ENCODE measurements around the gene SLC6A6. TPM values are rescaled to one million over a fixed set of nuclear protein-coding genes. Genes with fewer than 3 reads are reported as not detected.
A peak's percentile ranks its signal among the peaks of the same experiment; 100 is the strongest.

Gene SLC6A6
- total and polyA plus RNA-seq, 8 donors, result 3.0 to 36.7 (median 19.7) TPM

DNA sequence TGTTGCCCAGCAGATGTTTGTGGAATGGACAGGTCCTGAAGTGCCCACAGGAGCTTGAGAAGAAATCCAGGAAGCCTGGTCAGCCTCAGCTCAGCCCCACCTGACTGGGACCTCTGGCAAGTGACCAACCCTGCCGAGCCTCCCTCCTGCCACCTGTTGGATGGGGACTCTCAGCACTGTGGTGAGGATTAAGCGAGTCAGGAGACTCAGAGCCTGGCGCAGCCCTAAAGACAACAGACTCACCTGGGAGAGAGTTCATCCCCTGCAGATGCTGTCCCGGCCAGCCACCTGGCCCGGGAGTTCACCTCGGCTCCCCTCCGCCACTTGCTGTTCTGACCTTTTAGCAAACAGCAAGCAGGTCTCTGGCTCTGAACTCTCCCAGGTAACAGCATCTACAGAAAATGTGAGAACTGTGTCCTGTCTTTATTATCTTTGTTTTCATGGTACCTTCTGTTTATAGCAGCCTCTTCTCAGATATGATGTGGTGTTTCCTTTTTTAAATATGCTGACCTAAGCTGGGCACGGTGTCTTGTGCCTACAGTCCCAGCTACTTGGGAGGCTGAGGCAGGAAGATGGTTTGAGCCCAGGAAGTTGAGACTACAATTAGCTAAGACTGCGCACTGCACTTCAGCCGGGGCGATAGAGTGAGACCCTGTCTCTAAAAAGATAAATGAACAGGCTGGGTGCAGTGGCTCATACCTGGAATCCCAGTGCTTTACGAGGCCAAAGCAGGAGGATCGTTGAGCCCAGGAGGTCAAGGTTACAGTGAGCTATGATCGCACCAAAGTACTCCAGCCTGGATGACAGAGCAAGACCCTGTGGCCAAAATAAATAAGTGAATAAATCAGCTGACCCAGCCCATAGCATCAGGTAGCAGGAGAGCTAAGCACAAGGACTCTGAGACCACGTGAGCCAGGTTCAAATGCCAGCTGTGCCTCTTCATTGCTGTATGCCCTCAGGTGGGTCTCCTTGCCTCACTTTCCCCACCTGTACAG, 32.4 kb upstream of the SLC6A6 start:
- Histone ChIP-seq H3K4me3 (no peak overlapping the region), H3K27ac (peak overlapping the region in 4 of 5 donors; percentile 12 to 42 (median 14)), H3K27me3 (no peaks in the 10 kb centered on the region), H3K4me1 (peaks cover under 1 to 56% (median 39%) of the 10 kb centered on the region in 4 donors), H3K36me3 (no peaks in the 10 kb centered on the region), H3K9me3 (no peaks in the 10 kb centered on the region)
- intact Hi-C loops (cut with DNase I; ENCODE audit: low total_unique reads), result no loop called here
- WGBS, 5 donors, result 43 to 54% (median 48%) methylated on average over 15 of the region's 15 CpGs
- DNase-seq, result peak; percentile 80 to 87
- TF ChIP-seq POLR2A (IDR thresholded peaks at IDR 0.05) (no peak), EP300 (IDR thresholded peaks at IDR 0.05) (no peak), POLR2AphosphoS5 (IDR thresholded peaks at IDR 0.05) (peak in 1 of 3 donors; percentile 53)
- TF ChIP-seq, protein P1, sequence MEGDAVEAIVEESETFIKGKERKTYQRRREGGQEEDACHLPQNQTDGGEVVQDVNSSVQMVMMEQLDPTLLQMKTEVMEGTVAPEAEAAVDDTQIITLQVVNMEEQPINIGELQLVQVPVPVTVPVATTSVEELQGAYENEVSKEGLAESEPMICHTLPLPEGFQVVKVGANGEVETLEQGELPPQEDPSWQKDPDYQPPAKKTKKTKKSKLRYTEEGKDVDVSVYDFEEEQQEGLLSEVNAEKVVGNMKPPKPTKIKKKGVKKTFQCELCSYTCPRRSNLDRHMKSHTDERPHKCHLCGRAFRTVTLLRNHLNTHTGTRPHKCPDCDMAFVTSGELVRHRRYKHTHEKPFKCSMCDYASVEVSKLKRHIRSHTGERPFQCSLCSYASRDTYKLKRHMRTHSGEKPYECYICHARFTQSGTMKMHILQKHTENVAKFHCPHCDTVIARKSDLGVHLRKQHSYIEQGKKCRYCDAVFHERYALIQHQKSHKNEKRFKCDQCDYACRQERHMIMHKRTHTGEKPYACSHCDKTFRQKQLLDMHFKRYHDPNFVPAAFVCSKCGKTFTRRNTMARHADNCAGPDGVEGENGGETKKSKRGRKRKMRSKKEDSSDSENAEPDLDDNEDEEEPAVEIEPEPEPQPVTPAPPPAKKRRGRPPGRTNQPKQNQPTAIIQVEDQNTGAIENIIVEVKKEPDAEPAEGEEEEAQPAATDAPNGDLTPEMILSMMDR (IDR thresholded peaks at IDR 0.05), result peak in 3 of 7 experiments; percentile 9 to 49 (median 34)

DNA sequence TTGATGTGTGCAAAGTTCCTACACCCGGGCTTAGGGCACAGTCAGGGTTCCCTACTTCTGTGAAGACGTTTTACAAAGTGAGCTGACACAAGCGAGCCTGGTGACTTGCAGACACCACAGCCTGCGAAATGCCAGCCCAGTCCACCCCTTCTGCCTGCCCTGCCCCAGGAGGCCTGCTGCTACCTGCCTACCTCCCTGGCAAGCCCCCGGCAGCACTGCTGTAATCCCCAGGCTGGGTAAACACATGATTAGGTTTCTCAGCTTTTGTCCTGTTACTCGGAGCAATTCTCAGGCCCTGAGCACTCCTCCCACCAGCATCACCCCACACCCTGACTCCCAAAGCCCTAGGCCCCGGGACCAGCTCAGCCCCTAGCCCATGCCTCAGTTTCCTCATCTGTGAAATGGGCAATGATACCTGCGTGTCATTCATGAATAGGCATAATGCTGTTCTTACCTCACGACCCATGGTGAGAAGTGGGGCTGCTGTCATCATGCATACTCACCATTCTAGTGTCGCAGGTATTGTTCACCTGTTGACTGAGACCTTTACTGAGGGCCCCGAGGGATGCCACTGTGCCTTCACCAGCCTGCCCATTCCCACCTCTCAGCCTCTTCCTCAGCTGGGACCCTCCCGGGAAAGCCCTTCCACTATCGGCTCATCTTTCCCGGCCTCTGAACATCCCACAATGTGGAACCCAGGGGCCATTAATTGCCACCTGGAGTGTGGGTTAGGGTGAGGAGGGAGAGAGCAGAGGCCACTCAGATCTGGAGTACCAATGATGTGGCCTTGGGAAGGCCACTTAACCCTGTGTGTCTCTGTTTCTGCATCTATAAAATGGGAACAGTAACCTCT, 31.5 kb upstream of the SLC6A6 start:
- intact Hi-C loops (cut with DNase I; ENCODE audit: low total_unique reads), result no loop called here
- WGBS, 5 donors, result 63 to 71% (median 68%) methylated on average over 14 of the region's 14 CpGs
- DNase-seq, result peak in 1 of 2 donors; percentile 50
- Histone ChIP-seq H3K36me3 (no peaks in the 10 kb centered on the region), H3K27me3 (no peaks in the 10 kb centered on the region), H3K4me3 (no peak overlapping the region), H3K4me1 (peaks cover 0 to 62% (median 36%) of the 10 kb centered on the region in 4 donors), H3K27ac (peak overlapping the region in 2 of 5 donors; percentile 17 to 48), H3K9me3 (no peaks in the 10 kb centered on the region)
- TF ChIP-seq, protein P1 (IDR thresholded peaks at IDR 0.05), result no peak
- TF ChIP-seq POLR2AphosphoS5 (IDR thresholded peaks at IDR 0.05) (no peak), POLR2A (IDR thresholded peaks at IDR 0.05) (no peak), EP300 (IDR thresholded peaks at IDR 0.05) (no peak)

DNA sequence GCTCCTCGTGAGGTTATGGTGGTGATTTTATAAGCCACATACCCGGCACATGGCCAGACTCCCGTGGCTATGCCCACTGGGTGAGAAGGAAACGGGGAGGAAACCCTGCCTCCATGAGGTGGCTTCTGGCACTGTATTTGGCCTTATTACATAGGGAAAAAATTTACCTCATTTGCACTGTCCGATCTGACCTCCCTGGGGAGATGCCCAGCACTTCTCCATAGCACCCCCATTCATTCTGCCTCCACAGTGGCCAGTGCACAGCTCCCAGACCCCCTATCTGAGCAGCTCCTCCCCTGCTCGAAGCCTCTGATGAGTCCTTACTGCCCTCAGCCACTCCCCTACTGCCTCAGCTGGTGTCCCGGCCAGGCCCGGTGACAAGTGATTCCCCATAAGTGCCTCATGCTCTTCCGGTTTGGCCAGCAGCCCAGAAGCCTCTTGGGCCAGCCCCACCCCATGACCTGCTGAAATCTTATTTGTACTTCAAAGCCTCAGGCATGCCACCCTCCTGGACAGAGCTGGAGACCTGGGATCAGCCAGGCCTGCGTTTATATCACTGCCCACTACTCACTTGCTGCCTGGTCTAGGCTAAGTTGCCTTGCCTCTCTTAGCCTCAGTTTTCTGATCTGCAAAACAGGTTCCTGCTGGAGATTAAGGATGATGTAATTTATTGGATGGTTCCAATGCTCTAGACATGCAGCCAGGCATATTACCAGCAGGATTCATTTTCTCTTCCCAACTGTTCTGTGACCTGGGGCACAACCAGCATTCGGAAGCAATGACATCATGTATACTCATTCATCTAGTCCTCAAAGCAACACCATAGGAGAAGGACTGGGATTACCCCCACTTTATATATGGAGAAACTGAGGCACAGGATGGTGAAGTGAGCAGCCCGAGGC, 30.6 kb upstream of the SLC6A6 start:
- intact Hi-C loops (cut with DNase I; ENCODE audit: low total_unique reads), result no loop called here
- 37 to 44% (median 40%) methylated on average over 12 of the region's 12 CpGs for WGBS, 5 donors
- H3K27ac ChIP-seq, result peak overlapping the region in 2 of 5 donors; percentile 17 to 48
- TF ChIP-seq, protein P1 (IDR thresholded peaks at IDR 0.05), result no peak
- TF ChIP-seq POLR2AphosphoS5 (IDR thresholded peaks at IDR 0.05) (peak in 1 of 3 donors; percentile 66), EP300 (IDR thresholded peaks at IDR 0.05) (no peak), POLR2A (IDR thresholded peaks at IDR 0.05) (no peak)
- peaks cover 0 to 65% (median 34%) of the 10 kb centered on the region in 4 donors for H3K4me1 ChIP-seq
- H3K4me3 ChIP-seq, result no peak overlapping the region
- DNase-seq, result peak; percentile 89 to 94
- no peaks in the 10 kb centered on the region for H3K36me3 ChIP-seq
- no peaks in the 10 kb centered on the region for H3K27me3 ChIP-seq
- H3K9me3 ChIP-seq, result no peaks in the 10 kb centered on the region

All from stomach (tissue), 9 donors.